CD8-positive, alpha-beta memory T cell (primary cell): ENCODE data around the gene FAM184B. TPM values are rescaled to one million over a fixed set of nuclear protein-coding genes. Genes with fewer than 3 reads are reported as not detected.
A peak's percentile ranks its signal among the peaks of the same experiment; 100 is the strongest.

Source experiments
- CTCF ChIA-PET: fragments of 350-600 bp; sonication (Branson Sonifier 250); formaldehyde crosslinking; loops from one replicate; lab custom pipeline; 2021; ENCODE audit warnings: antibody characterized with exemption; lab: Charles Lee
- POLR2A ChIA-PET: fragments of 350-600 bp; sonication (Branson Sonifier 250); formaldehyde crosslinking; loops from one replicate; lab custom pipeline; 2021; ENCODE audit warnings: antibody characterized with exemption; lab: Charles Lee
- DNase-seq, 5 donors: peaks; one replicate each; pipeline versions ENCODE4 v3.0.0 to v3.0.0-alpha.2; 2020 to 2022; ENCODE audit warnings: mixed read lengths in 1 of 5
- H3K27ac ChIP-seq: one replicate; pipeline ENCODE4 v1.7.0; 2013; ENCODE audit warnings: low read depth, mild to moderate bottlenecking, low read length, moderate library complexity
- H3K27me3 ChIP-seq: 2 replicates; pipeline ENCODE4 v1.7.0; 2013; ENCODE audit warnings: low read length, mild to moderate bottlenecking; ENCODE audit not compliant: insufficient read depth, poor library complexity, severe bottlenecking
- H3K36me3 ChIP-seq: 2 replicates; pipeline ENCODE4 v1.7.0; 2013; ENCODE audit warnings: mild to moderate bottlenecking, low read length, moderate library complexity; ENCODE audit not compliant: insufficient read depth
- H3K4me1 ChIP-seq: 2 replicates; pipeline ENCODE4 v1.7.0; 2013; ENCODE audit warnings: mild to moderate bottlenecking, low read length, moderate library complexity; ENCODE audit not compliant: insufficient read depth
- H3K4me3 ChIP-seq: 2 replicates; pipeline ENCODE4 v1.7.0; 2013; ENCODE audit warnings: mild to moderate bottlenecking, low read length
- H3K9me3 ChIP-seq: 2 replicates; pipeline ENCODE4 v1.7.0; 2013; ENCODE audit warnings: mild to moderate bottlenecking, low read length
- H3K27ac Mint-ChIP-seq, 8 donors: one replicate each; pipeline ENCODE4 v1.8.0; 2020 to 2021; ENCODE audit warnings: mixed read lengths in 8 of 8, mild to moderate bottlenecking in 6 of 8, inconsistent platforms in 3 of 8, moderate library complexity in 3 of 8
- H3K27me3 Mint-ChIP-seq, 2 donors: one replicate each; pipeline ENCODE4 v1.8.0; 2020 to 2021; ENCODE audit warnings: mixed read lengths in 2 of 2, mild to moderate bottlenecking in 1 of 2, moderate library complexity in 1 of 2
- H3K36me3 Mint-ChIP-seq, 3 donors: one replicate each; pipeline ENCODE4 v1.8.0; 2020 to 2021; ENCODE audit warnings: mixed read lengths in 3 of 3, inconsistent platforms in 1 of 3, mild to moderate bottlenecking in 1 of 3
- H3K4me1 Mint-ChIP-seq, 3 donors: one replicate each; pipeline ENCODE4 v1.8.0; 2020 to 2021; ENCODE audit warnings: mixed read lengths in 3 of 3, inconsistent platforms in 1 of 3, mild to moderate bottlenecking in 1 of 3
- H3K4me3 Mint-ChIP-seq, 7 donors: one replicate each; pipeline ENCODE4 v1.8.0; 2020 to 2021; ENCODE audit warnings: mixed read lengths in 7 of 7, mild to moderate bottlenecking in 6 of 7, moderate library complexity in 4 of 7, inconsistent platforms in 2 of 7
- H3K9me3 Mint-ChIP-seq, 5 donors: one replicate each; pipeline ENCODE4 v1.8.0; 2020 to 2022; ENCODE audit warnings: mixed read lengths in 5 of 5, mild to moderate bottlenecking in 3 of 5, moderate library complexity in 2 of 5, inconsistent platforms in 1 of 5
- polyA plus RNA-seq: library from polyadenylated mRNA; unstranded; fragments of 300-500 nt; fragmentation: Illumina TruSeq; gene quantifications from one replicate; pipeline ENCODE4 v1.2.3, GENCODE V29; 2021
- total RNA-seq, 2 experiments: library from RNA; stranded (reverse); gene quantifications; one replicate each; pipeline ENCODE4 v1.2.3, GENCODE V29; 2021

The FAM184B gene
- total RNA-seq (under 1 TPM in 1 of 2 experiments, not detected in 1; 0.02 TPM), polyA plus RNA-seq (not detected)

DNA sequence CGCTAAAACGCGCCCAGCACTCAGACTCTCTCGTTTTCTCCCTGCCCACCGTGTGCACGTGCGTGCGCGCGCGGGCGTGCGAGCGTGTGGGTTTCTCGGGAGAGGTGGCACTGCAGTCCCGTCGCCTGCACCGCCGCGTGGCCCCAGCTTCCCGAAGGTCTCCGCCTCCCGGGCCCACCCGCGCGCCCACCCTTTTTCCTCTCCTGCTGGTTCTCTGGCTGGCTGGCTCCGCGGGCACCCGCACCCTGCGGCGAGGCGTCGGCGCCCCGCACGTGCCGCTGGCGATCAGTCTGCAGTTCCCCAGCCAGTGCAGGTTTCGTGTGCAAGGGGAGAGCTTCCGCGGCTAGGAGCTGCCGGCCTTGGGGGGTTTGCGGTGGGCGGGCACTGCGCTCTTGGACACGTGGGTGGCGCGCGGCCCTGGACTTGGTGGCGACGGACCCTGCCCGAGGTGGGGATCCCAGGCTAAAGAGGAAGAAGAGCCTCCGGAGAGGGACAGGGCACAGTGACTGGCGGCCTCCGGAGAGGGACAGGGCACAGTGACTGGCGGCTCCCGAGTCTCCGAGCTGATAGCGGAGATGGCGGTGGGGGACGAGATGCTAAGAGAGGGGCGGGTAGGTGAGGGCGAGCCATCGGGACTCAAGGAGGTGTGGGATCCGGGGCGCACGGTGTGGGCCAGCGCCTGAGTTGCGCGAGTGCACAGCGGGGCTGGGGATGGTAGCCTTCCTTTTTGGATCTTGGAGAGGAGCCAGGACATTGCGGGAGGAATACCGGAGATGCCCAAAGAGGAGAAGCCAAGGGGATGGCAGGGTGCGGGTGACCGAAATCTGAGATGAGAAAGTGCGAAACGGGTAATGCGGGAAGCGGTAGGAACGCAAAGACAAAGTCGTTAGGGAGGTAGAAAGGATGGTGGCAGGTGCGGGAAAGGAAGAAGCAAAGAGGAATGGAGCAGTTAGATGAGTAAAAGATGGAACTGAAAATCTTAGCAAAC lies at the start of gene FAM184B:
TSS of gene FAM184B (minus strand) at position 322 of the 988 bp plus-strand sequence. CDS start 322 bp downstream, outside the sequence.
- ChIA-PET POLR2A (no interaction called here), CTCF (no interaction called here)
- Mint-ChIP-seq H3K27me3 (peaks cover 30 to 41% of the 10 kb centered on the region in 2 donors), H3K27ac (no peak within 1 kb of the TSS), H3K4me3 (peak within 1 kb of the TSS in 5 of 7 donors; percentile 1 to 46 (median 15)), H3K4me1 (peaks cover 13 to 26% (median 16%) of the 10 kb centered on the region in 3 donors), H3K36me3 (peaks cover 0 to 2% (median 0%) of the 10 kb centered on the region in 3 donors), H3K9me3 (no peaks in the 10 kb centered on the region)
- Histone ChIP-seq H3K27ac (no peak within 1 kb of the TSS), H3K27me3 (no peaks in the 10 kb centered on the region), H3K36me3 (no peaks in the 10 kb centered on the region), H3K4me3 (no peak within 1 kb of the TSS), H3K4me1 (peaks cover 4% of the 10 kb centered on the region), H3K9me3 (no peaks in the 10 kb centered on the region)
- DNase-seq = no peak

- H3K9me3 Mint-ChIP-seq = no peaks in the 10 kb centered on the region
- ChIA-PET POLR2A (no interaction called here), CTCF (no interaction called here)
- DNase-seq = no peak
- Histone ChIP-seq H3K9me3 (no peaks in the 10 kb centered on the region), H3K27me3 (no peaks in the 10 kb centered on the region), H3K4me3 (no peak overlapping the region), H3K27ac (no peak overlapping the region), H3K4me1 (no peaks in the 10 kb centered on the region), H3K36me3 (no peaks in the 10 kb centered on the region)
- H3K4me3 Mint-ChIP-seq = peak overlapping the region in 4 of 7 donors; percentile 11 to 45 (median 28)
- H3K27ac Mint-ChIP-seq = peak overlapping the region in 5 of 8 donors; percentile 11 to 52 (median 35)
- peaks cover 26 to 56% (median 41%) of the 10 kb centered on the region in 3 donors for H3K4me1 Mint-ChIP-seq
- H3K27me3 Mint-ChIP-seq = peaks cover 0 to 2% of the 10 kb centered on the region in 2 donors
- H3K36me3 Mint-ChIP-seq = no peaks in the 10 kb centered on the region
Observed at GRCh38 chr4:17823871-17824669, 42.6 kb upstream of the FAM184B start.

DNA sequence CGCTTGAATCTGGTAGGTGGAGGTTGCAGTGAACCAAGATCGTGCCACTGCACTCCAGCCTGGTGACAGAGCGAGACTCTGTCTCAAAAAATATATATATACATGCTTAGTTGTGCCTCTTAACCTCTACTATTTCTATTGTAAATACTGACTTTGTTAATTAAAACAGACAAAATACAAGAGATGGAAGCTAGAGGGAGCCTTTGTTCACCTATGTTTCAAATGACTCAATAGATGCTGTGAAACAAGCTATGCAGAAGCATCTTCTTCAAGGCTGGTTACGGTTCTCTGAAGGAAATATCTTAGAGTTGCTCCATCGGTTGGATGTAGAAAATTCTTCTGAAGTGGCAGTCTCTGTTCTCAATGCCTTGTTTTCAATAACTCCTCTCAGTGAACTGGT lies 35.6 kb upstream of the FAM184B start:
- Histone ChIP-seq H3K27me3 (no peaks in the 10 kb centered on the region), H3K9me3 (no peaks in the 10 kb centered on the region), H3K4me1 (no peaks in the 10 kb centered on the region), H3K4me3 (no peak overlapping the region), H3K27ac (no peak overlapping the region), H3K36me3 (no peaks in the 10 kb centered on the region)
- POLR2A ChIA-PET = no interaction called here
- Mint-ChIP-seq H3K9me3 (no peaks in the 10 kb centered on the region), H3K36me3 (no peaks in the 10 kb centered on the region), H3K27ac (peak overlapping the region in 4 of 8 donors; percentile 3 to 70 (median 44)), H3K4me3 (peak overlapping the region in 5 of 7 donors; percentile 30 to 68 (median 57)), H3K27me3 (no peaks in the 10 kb centered on the region), H3K4me1 (peaks cover 25 to 45% (median 30%) of the 10 kb centered on the region in 3 donors)
- peak in 2 of 5 donors; percentile 29 to 45 for DNase-seq
- CTCF ChIA-PET = interaction anchor here (0.6 to 1.8 kb wide), 14 partner anchors 9 to 777 kb away, joined by 3 to 21 read pairs (median 3); partner anchors contain the start of gene QDPR

GRCh38 chr4:17816142-17816541 lies 34.7 kb upstream of the FAM184B start:
- ChIA-PET CTCF (interaction anchor here (0.9 to 2.2 kb wide), 5 partner anchors 10 to 779 kb away, joined by 3 to 21 read pairs (median 4); no protein-coding TSS in a partner anchor), POLR2A (no interaction called here)
- no peaks in the 10 kb centered on the region for H3K27me3 Mint-ChIP-seq
- Histone ChIP-seq H3K4me1 (peaks cover 7% of the 10 kb centered on the region), H3K27ac (no peak overlapping the region), H3K36me3 (no peaks in the 10 kb centered on the region), H3K4me3 (no peak overlapping the region), H3K27me3 (no peaks in the 10 kb centered on the region), H3K9me3 (no peaks in the 10 kb centered on the region)
- DNase-seq = no peak
- H3K4me3 Mint-ChIP-seq = no peak overlapping the region
- H3K27ac Mint-ChIP-seq = no peak overlapping the region
- no peaks in the 10 kb centered on the region for H3K36me3 Mint-ChIP-seq
- H3K9me3 Mint-ChIP-seq = no peaks in the 10 kb centered on the region
- peaks cover 29 to 47% (median 32%) of the 10 kb centered on the region in 3 donors for H3K4me1 Mint-ChIP-seq

DNA sequence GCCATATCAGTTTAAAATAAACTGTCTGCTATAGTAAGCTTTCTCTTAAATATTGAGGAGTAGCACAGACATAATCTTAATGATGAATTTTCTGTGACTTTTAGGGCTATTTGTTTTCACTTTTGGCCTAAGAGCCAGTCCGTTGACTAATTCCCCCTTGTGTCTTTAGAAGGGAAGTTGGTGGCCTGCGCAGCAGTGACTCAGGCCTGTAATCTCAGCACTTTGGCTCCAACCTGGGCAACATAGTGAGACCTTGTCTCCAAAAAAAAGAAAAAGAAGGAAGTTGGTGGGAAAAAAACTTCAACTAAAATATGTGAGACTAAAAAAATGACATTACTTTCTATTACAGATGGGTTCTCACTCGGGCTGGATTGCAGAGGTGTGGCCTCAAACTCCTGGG lies 32.7 kb upstream of the FAM184B start:
- Mint-ChIP-seq H3K27me3 (no peaks in the 10 kb centered on the region), H3K4me3 (no peak overlapping the region), H3K27ac (peak overlapping the region in 2 of 8 donors; percentile 26 to 52), H3K4me1 (peaks cover 38 to 59% (median 47%) of the 10 kb centered on the region in 3 donors), H3K36me3 (peaks cover 0 to 7% (median 0%) of the 10 kb centered on the region in 3 donors), H3K9me3 (no peaks in the 10 kb centered on the region)
- H3K36me3 ChIP-seq = no peaks in the 10 kb centered on the region
- no peak overlapping the region for H3K27ac ChIP-seq
- H3K4me1 ChIP-seq = peaks cover 14% of the 10 kb centered on the region
- POLR2A ChIA-PET = no interaction called here
- H3K9me3 ChIP-seq = no peaks in the 10 kb centered on the region
- CTCF ChIA-PET = no interaction called here
- no peaks in the 10 kb centered on the region for H3K27me3 ChIP-seq
- DNase-seq = no peak
- no peak overlapping the region for H3K4me3 ChIP-seq

DNA sequence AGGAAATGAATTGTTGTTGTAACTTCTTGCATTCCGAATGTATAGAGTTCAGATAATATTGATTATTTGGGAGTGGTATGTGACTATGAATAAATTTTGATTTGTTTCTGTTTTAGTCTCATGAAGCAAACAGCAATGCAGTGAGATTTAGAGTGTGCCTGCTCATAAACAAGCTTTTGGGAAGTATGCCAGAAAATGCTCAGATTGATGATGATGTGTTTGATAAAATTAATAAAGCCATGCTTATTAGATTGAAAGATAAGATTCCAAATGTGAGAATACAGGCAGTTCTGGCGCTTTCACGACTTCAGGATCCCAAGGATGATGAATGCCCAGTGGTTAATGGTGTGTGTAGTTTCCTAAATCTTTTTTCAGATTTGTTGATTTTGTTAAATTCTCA lies 31.4 kb upstream of the FAM184B start:
- H3K4me1 ChIP-seq = peaks cover 26% of the 10 kb centered on the region
- H3K36me3 ChIP-seq = no peaks in the 10 kb centered on the region
- no peak overlapping the region for H3K4me3 ChIP-seq
- Mint-ChIP-seq H3K36me3 (peaks cover 0 to 14% (median 3%) of the 10 kb centered on the region in 3 donors), H3K4me1 (peaks cover 49 to 67% (median 56%) of the 10 kb centered on the region in 3 donors), H3K27ac (peak overlapping the region in 2 of 8 donors; percentile 21 to 60), H3K27me3 (no peaks in the 10 kb centered on the region), H3K9me3 (no peaks in the 10 kb centered on the region), H3K4me3 (peak overlapping the region in 2 of 7 donors; percentile 98 to 99)
- no peaks in the 10 kb centered on the region for H3K27me3 ChIP-seq
- peak overlapping the region; percentile 10 for H3K27ac ChIP-seq
- CTCF ChIA-PET = no interaction called here
- DNase-seq = no peak
- H3K9me3 ChIP-seq = no peaks in the 10 kb centered on the region
- POLR2A ChIA-PET = no interaction called here

DNA sequence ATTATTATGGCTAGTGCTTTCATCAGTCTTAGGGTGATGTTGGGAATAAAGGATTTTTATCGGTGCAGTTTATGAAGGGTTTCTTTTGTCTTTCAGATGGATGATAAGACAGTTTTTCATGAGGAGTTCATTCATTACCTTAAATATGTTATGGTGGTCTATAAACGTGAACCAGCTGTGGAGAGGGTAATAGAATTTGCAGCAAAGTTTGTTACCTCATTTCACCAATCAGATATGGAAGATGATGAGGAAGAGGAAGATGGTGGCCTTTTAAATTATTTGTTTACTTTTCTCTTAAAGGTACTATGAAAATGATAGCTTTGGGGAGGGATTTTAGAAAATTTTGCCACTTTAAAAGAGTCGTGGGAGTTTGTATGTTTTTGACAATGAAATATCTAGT lies 30.7 kb upstream of the FAM184B start:
- H3K4me1 ChIP-seq = peaks cover 33% of the 10 kb centered on the region
- no peak for DNase-seq
- no peaks in the 10 kb centered on the region for H3K36me3 ChIP-seq
- H3K27me3 ChIP-seq = no peaks in the 10 kb centered on the region
- ChIA-PET POLR2A (no interaction called here), CTCF (no interaction called here)
- peak overlapping the region in 6 of 8 donors; percentile 35 to 96 (median 76) for H3K27ac Mint-ChIP-seq
- H3K4me1 Mint-ChIP-seq = peaks cover 49 to 67% (median 56%) of the 10 kb centered on the region in 3 donors
- H3K4me3 ChIP-seq = no peak overlapping the region
- peak overlapping the region; percentile 10 for H3K27ac ChIP-seq
- no peaks in the 10 kb centered on the region for H3K9me3 Mint-ChIP-seq
- peaks cover 0 to 20% (median 6%) of the 10 kb centered on the region in 3 donors for H3K36me3 Mint-ChIP-seq
- no peaks in the 10 kb centered on the region for H3K27me3 Mint-ChIP-seq
- H3K4me3 Mint-ChIP-seq = peak overlapping the region in 6 of 7 donors; percentile 77 to 99 (median 95)
- no peaks in the 10 kb centered on the region for H3K9me3 ChIP-seq
